GM10847 (cell line): ENCODE data around the gene HEPHL1.

ENCODE experiments used
- POLR2A ChIP-seq: IDR thresholded peaks from 2 replicates; pipeline ENCODE4 v1.6.1; 2011; ENCODE audit not compliant: insufficient read length; ENCODE audit errors: extremely low read depth

HEPHL1 gene

DNA sequence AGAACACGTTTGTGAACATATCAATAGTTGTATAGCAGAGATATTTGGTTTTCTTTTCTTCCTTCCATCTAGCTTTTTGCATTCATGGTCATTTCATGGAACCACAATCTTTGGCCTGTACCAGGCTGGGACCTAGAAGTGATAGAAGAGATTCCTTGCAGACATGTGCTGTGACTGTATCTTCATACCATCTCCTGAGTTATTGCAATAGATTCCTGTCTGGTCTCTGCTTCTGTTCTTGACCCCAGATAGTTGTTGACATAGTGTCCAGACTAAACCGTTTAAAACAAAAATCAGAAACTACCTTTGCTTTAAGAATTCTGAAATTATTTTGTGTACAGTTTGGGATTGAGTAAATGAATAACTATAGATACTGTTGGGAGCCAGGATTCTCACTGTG, 124.3 kb downstream of the HEPHL1 start:
- no peak for TF ChIP-seq POLR2A

- no peak for TF ChIP-seq POLR2A
Measured at GRCh38 chr11:94145916-94146315, 124.8 kb downstream of the HEPHL1 start.

DNA sequence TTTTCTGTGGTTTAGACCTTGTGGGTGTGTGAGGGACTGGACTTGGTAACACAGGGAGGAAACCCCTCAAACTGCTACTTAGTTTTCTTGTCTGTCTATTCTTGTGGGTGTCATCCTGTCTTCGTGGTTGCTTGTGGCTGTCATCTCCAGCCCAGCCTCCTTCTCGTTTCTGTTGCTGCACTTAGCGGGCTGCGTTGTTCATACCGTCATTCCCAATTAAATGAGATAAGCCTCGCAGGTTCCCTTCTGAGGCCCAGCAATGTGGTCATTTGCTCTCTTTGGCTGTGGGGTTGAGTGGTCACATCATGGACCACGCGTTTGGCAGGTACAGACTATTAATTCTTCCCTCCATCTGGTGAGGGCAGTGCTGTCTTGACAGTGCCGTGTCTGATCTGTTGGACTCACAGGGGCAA, 126.3 kb downstream of the HEPHL1 start:
- TF ChIP-seq POLR2A = no peak

DNA sequence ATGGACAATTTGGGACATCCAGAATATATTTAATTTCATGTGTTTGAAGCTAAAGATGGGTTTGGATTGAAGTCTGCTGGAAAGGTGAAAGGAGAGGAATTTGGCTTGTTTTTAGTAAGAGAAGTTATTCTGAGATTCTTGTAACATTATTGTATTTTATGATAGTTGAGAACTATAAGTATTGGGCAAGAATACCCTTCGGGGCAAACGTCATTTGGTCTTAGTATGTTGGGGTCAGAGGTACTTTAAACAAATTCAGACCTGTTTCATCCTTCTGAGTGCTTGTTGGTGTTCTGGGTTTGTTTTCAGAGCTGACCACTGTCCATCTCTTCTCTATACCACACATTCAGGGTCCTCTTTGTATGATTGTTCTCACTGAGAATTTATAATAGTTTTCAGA, 127.0 kb downstream of the HEPHL1 start:
- no peak for TF ChIP-seq POLR2A

DNA sequence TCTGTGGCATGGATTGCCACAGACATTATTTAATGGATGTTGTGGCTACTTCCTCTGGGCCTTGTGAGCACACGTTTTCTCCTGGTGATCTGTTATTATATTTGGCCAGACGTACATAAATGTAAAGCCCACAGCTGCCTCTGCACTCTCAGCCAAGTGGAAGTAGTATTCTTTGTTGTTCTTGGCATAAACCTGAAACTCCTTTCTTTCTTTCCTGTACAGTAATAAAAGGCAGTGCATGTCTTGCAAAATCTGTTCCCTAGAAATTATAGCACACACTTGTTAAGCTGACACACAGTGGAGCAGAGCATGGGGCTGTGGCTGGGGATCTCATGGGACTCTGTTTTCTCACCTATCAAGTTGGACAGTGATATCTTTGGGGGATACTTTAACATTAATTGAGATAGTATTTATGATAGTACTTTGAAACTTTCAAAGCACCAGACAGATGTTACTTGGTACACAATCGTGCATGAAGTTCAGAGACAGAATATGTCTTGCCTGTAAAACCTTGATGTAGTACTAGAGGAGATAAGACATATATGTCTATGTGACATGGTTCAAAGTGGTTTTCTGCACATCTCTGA, 128.4 kb downstream of the HEPHL1 start:
- no peak for TF ChIP-seq POLR2A

DNA sequence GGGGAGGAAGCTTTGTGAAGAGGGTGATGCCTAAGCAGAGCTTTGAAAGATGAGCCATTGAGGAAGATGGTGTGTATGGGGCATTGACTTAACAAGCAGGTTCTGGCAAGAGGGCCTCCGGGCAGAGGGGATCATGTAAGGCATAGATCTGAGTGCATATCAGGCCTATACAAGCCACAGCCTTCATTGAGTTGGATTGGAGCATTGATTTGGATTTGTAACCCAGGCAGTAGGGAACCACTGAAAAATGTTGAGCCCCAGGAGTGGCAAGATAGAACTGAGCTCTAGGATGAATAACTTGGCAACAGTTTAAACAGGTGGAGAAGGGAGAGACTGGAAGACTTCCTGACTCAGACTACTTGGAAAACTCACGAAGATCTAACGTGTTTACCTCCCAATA, 128.9 kb downstream of the HEPHL1 start:
- TF ChIP-seq POLR2A = no peak

DNA sequence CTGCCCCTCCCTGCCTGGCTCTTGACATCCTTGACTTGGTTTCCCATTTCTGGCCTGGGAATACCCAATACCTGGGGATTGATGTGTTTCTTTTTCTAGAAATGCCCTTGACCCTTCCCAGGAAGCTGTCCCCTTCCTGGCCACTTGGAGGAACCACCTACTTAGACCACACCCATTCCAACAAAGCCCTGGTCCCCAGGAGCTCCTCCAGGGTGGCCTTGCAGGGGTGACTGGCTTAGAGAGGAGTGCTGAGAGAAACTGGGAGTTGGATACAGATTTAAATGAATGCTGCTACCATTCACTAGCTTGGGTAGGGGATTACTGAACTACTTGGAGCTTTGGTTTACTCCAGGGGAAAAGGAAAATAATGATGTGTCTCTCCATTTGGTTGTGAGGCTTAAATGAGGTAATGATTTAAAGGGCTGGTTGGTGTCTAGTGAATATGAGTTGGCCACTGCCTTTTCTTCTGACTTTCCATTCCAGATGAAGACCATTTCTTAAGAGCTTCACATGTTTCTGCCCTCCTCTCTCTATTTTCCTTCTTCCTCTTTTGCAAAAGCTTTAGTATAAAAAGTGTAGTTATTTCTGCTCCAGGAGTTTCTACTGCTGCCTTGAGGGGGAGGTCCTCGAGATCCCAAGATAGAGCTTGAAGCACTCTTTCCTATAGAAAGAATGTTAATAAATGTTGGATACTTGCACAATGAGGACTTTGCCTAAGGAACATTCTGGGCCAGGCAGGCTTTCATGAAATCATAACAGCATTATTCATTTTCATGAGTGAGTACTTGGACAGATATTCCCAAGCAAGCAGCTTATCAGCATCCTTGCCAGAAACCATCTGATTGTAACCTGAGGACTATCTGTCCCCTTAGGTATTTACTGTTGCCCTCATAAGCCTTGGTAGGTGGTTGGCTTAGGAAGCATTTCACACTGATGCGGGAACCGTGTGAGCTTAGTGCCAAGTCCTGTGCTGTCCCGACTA, 129.8 kb downstream of the HEPHL1 start:
- no peak for TF ChIP-seq POLR2A

GRCh38 chr11:94151903-94152677, 130.9 kb downstream of the HEPHL1 start:
- TF ChIP-seq POLR2A = no peak

DNA sequence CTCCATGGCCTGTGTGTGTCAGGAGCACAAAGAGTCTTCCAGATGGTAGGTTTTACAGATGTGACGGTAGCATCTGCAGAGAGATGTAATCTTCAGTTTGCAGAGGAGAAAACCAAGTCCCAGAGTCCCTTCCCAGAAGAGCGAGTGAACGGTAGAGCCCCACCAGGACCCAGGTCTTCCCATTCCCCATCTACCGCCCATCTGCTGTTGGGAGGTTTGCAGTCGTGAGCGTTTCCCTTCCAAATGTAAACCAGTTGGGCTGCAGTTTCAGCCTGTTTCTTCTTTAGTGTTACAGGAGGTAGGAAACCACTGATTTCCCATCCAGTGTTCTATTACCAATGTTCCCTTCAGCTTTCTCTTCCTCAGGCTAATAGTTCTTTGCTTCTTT, 131.5 kb downstream of the HEPHL1 start:
- TF ChIP-seq POLR2A = no peak

DNA sequence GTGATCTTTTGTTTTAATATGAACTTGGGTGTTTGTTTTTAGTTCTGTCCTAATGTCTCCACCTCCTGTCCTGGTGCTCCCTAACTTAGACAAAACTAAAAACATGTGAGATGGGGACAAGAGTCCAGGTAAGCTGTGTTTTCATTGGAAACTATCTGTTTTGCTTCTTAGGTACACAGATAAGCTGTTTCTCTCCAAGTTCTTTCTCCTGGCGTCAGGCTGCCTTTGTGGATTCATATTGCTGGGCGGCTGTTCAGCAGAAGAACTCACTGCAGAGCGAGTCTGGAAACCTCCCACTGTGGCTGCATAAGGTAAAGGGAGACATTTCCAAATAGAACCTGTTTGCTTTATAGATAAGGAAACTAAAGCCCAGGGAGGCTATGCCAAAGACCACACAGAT, 132.2 kb downstream of the HEPHL1 start:
- TF ChIP-seq POLR2A = no peak

- TF ChIP-seq POLR2A = no peak
Measured at GRCh38 chr11:94154095-94154856, 133.1 kb downstream of the HEPHL1 start.
